Measurements from ENCODE around the gene ERN1. TPM values are rescaled to one million over a fixed set of nuclear protein-coding genes. Genes with fewer than 3 reads are reported as not detected.
A peak's percentile ranks its signal among the peaks of the same experiment; 100 is the strongest.

The ERN1 gene
- polyA plus RNA-seq, 3 donors, result 11.0 to 27.5 (median 13.7) TPM

DNA sequence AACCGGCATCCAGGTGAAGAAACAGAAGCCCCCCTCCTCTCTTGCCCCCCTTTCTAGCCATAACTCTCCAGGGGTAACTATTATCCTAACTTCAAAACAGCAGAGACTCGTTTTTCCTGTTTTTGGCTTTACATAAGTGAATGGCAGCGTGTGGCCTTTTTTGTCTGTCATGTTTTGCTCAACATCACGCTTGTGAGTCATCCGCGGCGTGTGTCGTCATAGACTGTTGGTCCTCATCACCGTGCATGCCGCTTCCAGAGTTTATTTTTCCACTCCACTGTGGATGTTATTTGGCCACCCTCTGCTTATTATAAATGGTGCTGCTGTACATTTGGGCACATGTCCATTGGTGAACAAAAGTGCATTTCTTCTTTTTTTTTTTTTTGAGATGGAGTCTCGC is 52.6 kb downstream of the ERN1 start:
- WGBS (ENCODE audit: insufficient coverage), result 28% methylated on average over 3 of the region's 11 CpGs
- H3K4me2 ChIP-seq (replicated peaks; ENCODE audit: extremely low read depth, low read length, poor library complexity, severe bottlenecking), result peak overlapping the region; percentile 23
- Mint-ChIP-seq H3K36me3 (peaks cover 30 to 35% of the 10 kb centered on the region in 2 donors), H3K27ac (peak overlapping the region; percentile 97 to 100 (median 99)), H3K4me3 (peak overlapping the region in 1 of 2 donors; percentile 42), H3K9me3 (no peaks in the 10 kb centered on the region), H3K4me1 (peaks cover 57% of the 10 kb centered on the region), H3K27me3 (ENCODE audit: low read depth in 3 of 3) (peaks cover 0 to 1% (median 0%) of the 10 kb centered on the region in 3 donors)
- H3K4me3 ChIP-seq (replicated peaks in 1 of 3; ENCODE audit: low read depth in 2 of 3, low read length in 3 of 3), result peak overlapping the region in 1 of 3 experiments; percentile 68
- peak overlapping the region; percentile 64 for H3K9ac ChIP-seq (ENCODE audit: insufficient read depth, low read length, poor library complexity, severe bottlenecking)
- H3K27me3 ChIP-seq (ENCODE audit: control insufficient read depth in 2 of 2, insufficient read depth in 2 of 2, low read length in 2 of 2), result no peaks in the 10 kb centered on the region
- H3K27ac ChIP-seq (ENCODE audit: low read depth in 1 of 2, low read length in 2 of 2), result peak overlapping the region; percentile 96 to 97
- TF ChIP-seq, protein P1, sequence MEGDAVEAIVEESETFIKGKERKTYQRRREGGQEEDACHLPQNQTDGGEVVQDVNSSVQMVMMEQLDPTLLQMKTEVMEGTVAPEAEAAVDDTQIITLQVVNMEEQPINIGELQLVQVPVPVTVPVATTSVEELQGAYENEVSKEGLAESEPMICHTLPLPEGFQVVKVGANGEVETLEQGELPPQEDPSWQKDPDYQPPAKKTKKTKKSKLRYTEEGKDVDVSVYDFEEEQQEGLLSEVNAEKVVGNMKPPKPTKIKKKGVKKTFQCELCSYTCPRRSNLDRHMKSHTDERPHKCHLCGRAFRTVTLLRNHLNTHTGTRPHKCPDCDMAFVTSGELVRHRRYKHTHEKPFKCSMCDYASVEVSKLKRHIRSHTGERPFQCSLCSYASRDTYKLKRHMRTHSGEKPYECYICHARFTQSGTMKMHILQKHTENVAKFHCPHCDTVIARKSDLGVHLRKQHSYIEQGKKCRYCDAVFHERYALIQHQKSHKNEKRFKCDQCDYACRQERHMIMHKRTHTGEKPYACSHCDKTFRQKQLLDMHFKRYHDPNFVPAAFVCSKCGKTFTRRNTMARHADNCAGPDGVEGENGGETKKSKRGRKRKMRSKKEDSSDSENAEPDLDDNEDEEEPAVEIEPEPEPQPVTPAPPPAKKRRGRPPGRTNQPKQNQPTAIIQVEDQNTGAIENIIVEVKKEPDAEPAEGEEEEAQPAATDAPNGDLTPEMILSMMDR (IDR thresholded peaks at IDR 0.05), result no peak
- H4K20me1 ChIP-seq (ENCODE audit: insufficient read depth, low read length), result no peaks in the 10 kb centered on the region
- peaks cover 13% of the 10 kb centered on the region for H3K79me2 ChIP-seq (ENCODE audit: insufficient read depth, low read length)
- no peak overlapping the region for H2AFZ ChIP-seq (ENCODE audit: insufficient read depth, low read depth, low read length, poor library complexity, severe bottlenecking)
- DNase-seq, result peak; percentile 95 to 97 (median 95)
- intact Hi-C loops (cut with micrococcal nuclease), result loop anchor here in 1 of 2 donors (2.0 to 5.0 kb wide), 2 partner anchors 15 to 55 kb away; partner anchors contain the start of gene ERN1
- H3K36me3 ChIP-seq (replicated peaks in 1 of 2; ENCODE audit: control insufficient read depth in 1 of 2, insufficient read depth in 2 of 2, low read length in 2 of 2), result peaks cover 11 to 24% of the 10 kb centered on the region in 2 donors
- H3K4me1 ChIP-seq (ENCODE audit: control insufficient read depth in 1 of 2, insufficient read depth in 2 of 2, low read length in 2 of 2), result peaks cover 60 to 61% of the 10 kb centered on the region in 2 donors
- H3K9me3 ChIP-seq (replicated peaks in 1 of 2; ENCODE audit: control insufficient read depth in 1 of 2, insufficient read depth in 1 of 2, low read length in 2 of 2), result no peaks in the 10 kb centered on the region

DNA sequence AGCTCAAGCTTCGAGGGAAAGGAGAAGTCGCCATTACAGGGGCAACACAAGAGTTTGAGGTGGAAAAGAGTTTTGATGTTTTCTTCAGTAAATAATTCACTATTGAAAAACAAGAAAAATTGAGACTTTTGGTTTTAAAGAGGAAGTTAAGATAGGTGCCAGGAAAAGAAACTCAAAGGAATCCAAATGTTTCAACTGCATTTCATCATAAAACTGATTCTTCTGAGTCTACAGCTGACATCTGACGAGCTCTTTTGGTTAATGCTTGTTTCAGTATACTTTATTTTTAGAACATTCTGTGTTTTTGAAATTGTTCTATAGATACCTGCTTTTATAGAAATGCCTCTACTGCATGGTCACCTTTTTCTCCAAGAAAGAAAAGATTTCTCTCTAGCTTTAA is 54.0 kb downstream of the ERN1 start:
- H3K27ac Mint-ChIP-seq, result peak overlapping the region; percentile 97 to 100 (median 99)
- peak overlapping the region; percentile 75 for H3K4me2 ChIP-seq (replicated peaks; ENCODE audit: extremely low read depth, low read length, poor library complexity, severe bottlenecking)

More for the DNA sequence above, 54.0 kb downstream of the ERN1 start:
- Histone ChIP-seq H3K36me3 (replicated peaks in 1 of 2; ENCODE audit: control insufficient read depth in 1 of 2, insufficient read depth in 2 of 2, low read length in 2 of 2) (peaks cover 22 to 39% of the 10 kb centered on the region in 2 donors), H3K79me2 (ENCODE audit: insufficient read depth, low read length) (peaks cover 11% of the 10 kb centered on the region), H3K9ac (ENCODE audit: insufficient read depth, low read length, poor library complexity, severe bottlenecking) (peak overlapping the region; percentile 64), H3K27ac (ENCODE audit: low read depth in 1 of 2, low read length in 2 of 2) (peak overlapping the region; percentile 96 to 97), H3K4me1 (ENCODE audit: control insufficient read depth in 1 of 2, insufficient read depth in 2 of 2, low read length in 2 of 2) (peaks cover 52 to 53% of the 10 kb centered on the region in 2 donors), H3K27me3 (ENCODE audit: control insufficient read depth in 2 of 2, insufficient read depth in 2 of 2, low read length in 2 of 2) (no peaks in the 10 kb centered on the region), H2AFZ (ENCODE audit: insufficient read depth, low read depth, low read length, poor library complexity, severe bottlenecking) (no peak overlapping the region), H3K4me3 (replicated peaks in 1 of 3; ENCODE audit: low read depth in 2 of 3, low read length in 3 of 3) (peak overlapping the region in 1 of 3 experiments; percentile 68), H3K9me3 (replicated peaks in 1 of 2; ENCODE audit: control insufficient read depth in 1 of 2, insufficient read depth in 1 of 2, low read length in 2 of 2) (no peaks in the 10 kb centered on the region), H4K20me1 (ENCODE audit: insufficient read depth, low read length) (no peaks in the 10 kb centered on the region)
- intact Hi-C loops (cut with micrococcal nuclease), result loop anchor here in 1 of 2 donors (2.0 to 5.0 kb wide), 2 partner anchors 13 to 56 kb away; partner anchors contain the start of gene ERN1
- TF ChIP-seq, protein P1 (IDR thresholded peaks at IDR 0.05), result no peak
- peaks cover 39 to 46% of the 10 kb centered on the region in 2 donors for H3K36me3 Mint-ChIP-seq
- H3K4me1 Mint-ChIP-seq, result peaks cover 56% of the 10 kb centered on the region
- peaks cover 0 to 1% (median 0%) of the 10 kb centered on the region in 3 donors for H3K27me3 Mint-ChIP-seq (ENCODE audit: low read depth in 3 of 3)
- no peaks in the 10 kb centered on the region for H3K9me3 Mint-ChIP-seq
- WGBS (ENCODE audit: insufficient coverage), result no CpG with 5 or more reads among the region's 3 CpGs
- H3K4me3 Mint-ChIP-seq, result peak overlapping the region in 1 of 2 donors; percentile 88
- DNase-seq, result peak in 2 of 3 donors; percentile 51 to 62
